Measurements from ENCODE around the gene SLC25A10. TPM values are rescaled to one million over a fixed set of nuclear protein-coding genes. Genes with fewer than 3 reads are reported as not detected.

The SLC25A10 gene
- total RNA-seq, 4 donors from 2014 or later, result 23.3 to 49.3 (median 37.1) TPM

GRCh38 chr17:81690066-81690465 is 22.0 kb upstream of the SLC25A10 start:
- DNase-seq, result no peak
- 90 to 96% methylated on average over 2 to 8 of the region's 18 CpGs for WGBS, 2 donors
- TF ChIP-seq POLR2A (IDR thresholded peaks at IDR 0.05) (no peak), CTCF (IDR thresholded peaks at IDR 0.05) (no peak)
- Histone ChIP-seq H3K4me1 (peaks cover 15 to 45% (median 18%) of the 10 kb centered on the region in 3 donors), H3K4me3 (no peak overlapping the region), H3K36me3 (peaks cover 84 to 99% (median 85%) of the 10 kb centered on the region in 3 donors), H3K27me3 (no peaks in the 10 kb centered on the region), H3K27ac (no peak overlapping the region), H3K9me3 (no peaks in the 10 kb centered on the region)
- intact Hi-C loops (cut with DNase I), result no loop called here

- TF ChIP-seq CTCF (IDR thresholded peaks at IDR 0.05), result no peak
- TF ChIP-seq POLR2A (IDR thresholded peaks at IDR 0.05), result no peak
- no peaks in the 10 kb centered on the region for H3K9me3 ChIP-seq
- intact Hi-C loops (cut with DNase I), result no loop called here
- peaks cover 88 to 100% (median 90%) of the 10 kb centered on the region in 3 donors for H3K36me3 ChIP-seq
- H3K4me1 ChIP-seq, result peaks cover 11 to 40% (median 14%) of the 10 kb centered on the region in 3 donors
- WGBS, 2 donors, result 91% methylated on average over 4 of the region's 17 CpGs; no CpG with 5 or more reads in 1 of the 2 donors
- H3K4me3 ChIP-seq, result no peak overlapping the region
- no peak for DNase-seq
- H3K27ac ChIP-seq, result no peak overlapping the region
- no peaks in the 10 kb centered on the region for H3K27me3 ChIP-seq
These were observed 21.5 kb upstream of the SLC25A10 start for GRCh38 chr17:81690549-81690948.

- Histone ChIP-seq H3K36me3 (peaks cover 88 to 100% (median 94%) of the 10 kb centered on the region in 3 donors), H3K9me3 (no peaks in the 10 kb centered on the region), H3K4me3 (no peak overlapping the region), H3K4me1 (peaks cover 8 to 34% (median 12%) of the 10 kb centered on the region in 3 donors), H3K27ac (no peak overlapping the region), H3K27me3 (no peaks in the 10 kb centered on the region)
- intact Hi-C loops (cut with DNase I), result no loop called here
- TF ChIP-seq CTCF (IDR thresholded peaks at IDR 0.05) (no peak), POLR2A (IDR thresholded peaks at IDR 0.05) (no peak)
- WGBS, 2 donors, result 82 to 88% methylated on average over 4 to 14 of the region's 18 CpGs
- no peak for DNase-seq
These were observed 20.9 kb upstream of the SLC25A10 start for GRCh38 chr17:81691196-81691595.

GRCh38 chr17:81691608-81692007 is 20.5 kb upstream of the SLC25A10 start:
- TF ChIP-seq POLR2A (IDR thresholded peaks at IDR 0.05) (no peak), CTCF (IDR thresholded peaks at IDR 0.05) (no peak)
- Histone ChIP-seq H3K4me1 (peaks cover 8 to 30% (median 12%) of the 10 kb centered on the region in 3 donors), H3K4me3 (no peak overlapping the region), H3K9me3 (no peaks in the 10 kb centered on the region), H3K27me3 (no peaks in the 10 kb centered on the region), H3K36me3 (peaks cover 88 to 100% (median 94%) of the 10 kb centered on the region in 3 donors), H3K27ac (no peak overlapping the region)
- intact Hi-C loops (cut with DNase I), result no loop called here
- WGBS, 2 donors, result 93 to 99% methylated on average over 9 to 13 of the region's 20 CpGs
- DNase-seq, result no peak

GRCh38 chr17:81693509-81694210 is 18.4 kb upstream of the SLC25A10 start:
- Histone ChIP-seq H3K27ac (no peak overlapping the region), H3K36me3 (peaks cover 85 to 100% (median 88%) of the 10 kb centered on the region in 3 donors), H3K4me1 (peaks cover under 1 to 12% (median 4%) of the 10 kb centered on the region in 3 donors), H3K4me3 (no peak overlapping the region), H3K9me3 (no peaks in the 10 kb centered on the region), H3K27me3 (no peaks in the 10 kb centered on the region)
- intact Hi-C loops (cut with DNase I), result no loop called here
- WGBS, 2 donors, result 90% methylated on average over 2 of the region's 35 CpGs; no CpG with 5 or more reads in 1 of the 2 donors
- no peak for DNase-seq
- no peak for TF ChIP-seq CTCF (IDR thresholded peaks at IDR 0.05)
- no peak for TF ChIP-seq POLR2A (IDR thresholded peaks at IDR 0.05)
